Dendritic cell treated with granulocyte-macrophage colony-stimulating factor and Interleukin-4, amounts not matched to agents 40 ng/mL and 50 ng/mL, for 4 days (primary cell): ENCODE data around the gene INKA1.

Experiments used
- H3K27ac Mint-ChIP-seq: one replicate; pipeline ENCODE4 v1.8.0; 2022; ENCODE audit warnings: mild to moderate bottlenecking, mixed read lengths
- H3K27me3 Mint-ChIP-seq: one replicate; pipeline ENCODE4 v1.8.0; 2022; ENCODE audit warnings: mild to moderate bottlenecking, mixed read lengths
- H3K36me3 Mint-ChIP-seq: one replicate; pipeline ENCODE4 v1.8.0; 2022; ENCODE audit warnings: low read depth, mixed read lengths
- H3K4me1 Mint-ChIP-seq: one replicate; pipeline ENCODE4 v1.8.0; 2022; ENCODE audit warnings: low read depth, mixed read lengths
- H3K4me3 Mint-ChIP-seq: one replicate; pipeline ENCODE4 v1.8.0; 2022; ENCODE audit warnings: mild to moderate bottlenecking, moderate library complexity, mixed read lengths
- H3K9me3 Mint-ChIP-seq: one replicate; pipeline ENCODE4 v1.8.0; 2022; ENCODE audit warnings: mixed read lengths
- intact Hi-C: fragments of 100-400 bp; cut with micrococcal nuclease; formaldehyde crosslinking; loops from one replicate; pipeline ENCODE4 v1.15.0; 2022

Gene INKA1

GRCh38 chr3:49792371-49793150 lies 10.5 kb upstream of the INKA1 start:
- Mint-ChIP-seq H3K27ac (no peak overlapping the region), H3K36me3 (no peaks in the 10 kb centered on the region), H3K27me3 (peaks cover 4% of the 10 kb centered on the region), H3K4me3 (no peak overlapping the region), H3K9me3 (no peaks in the 10 kb centered on the region), H3K4me1 (peaks cover 7% of the 10 kb centered on the region)
- intact Hi-C loops: no loop called here

- intact Hi-C loops: no loop called here
Measured at GRCh38 chr3:49793486-49794085, 9.5 kb upstream of the INKA1 start.

GRCh38 chr3:49794431-49794830 lies 8.6 kb upstream of the INKA1 start:
- no peaks in the 10 kb centered on the region for H3K36me3 Mint-ChIP-seq
- no peak overlapping the region for H3K4me3 Mint-ChIP-seq
- peaks cover 5% of the 10 kb centered on the region for H3K27me3 Mint-ChIP-seq
- peaks cover 7% of the 10 kb centered on the region for H3K4me1 Mint-ChIP-seq
- intact Hi-C loops: no loop called here
- no peak overlapping the region for H3K27ac Mint-ChIP-seq
- H3K9me3 Mint-ChIP-seq: no peaks in the 10 kb centered on the region

More at GRCh38 chr3:49793486-49794085, 9.5 kb upstream of the INKA1 start:
- no peaks in the 10 kb centered on the region for H3K36me3 Mint-ChIP-seq
- no peak overlapping the region for H3K27ac Mint-ChIP-seq
- no peak overlapping the region for H3K4me3 Mint-ChIP-seq
- peaks cover 4% of the 10 kb centered on the region for H3K27me3 Mint-ChIP-seq
- H3K9me3 Mint-ChIP-seq: no peaks in the 10 kb centered on the region
- H3K4me1 Mint-ChIP-seq: peaks cover 7% of the 10 kb centered on the region

GRCh38 chr3:49794926-49795905 lies 7.8 kb upstream of the INKA1 start:
- H3K36me3 Mint-ChIP-seq: no peaks in the 10 kb centered on the region
- H3K4me1 Mint-ChIP-seq: peaks cover 7% of the 10 kb centered on the region
- no peaks in the 10 kb centered on the region for H3K9me3 Mint-ChIP-seq
- intact Hi-C loops: no loop called here
- H3K27me3 Mint-ChIP-seq: peaks cover 1% of the 10 kb centered on the region
- no peak overlapping the region for H3K4me3 Mint-ChIP-seq
- no peak overlapping the region for H3K27ac Mint-ChIP-seq

- intact Hi-C loops: no loop called here
- no peaks in the 10 kb centered on the region for H3K9me3 Mint-ChIP-seq
- H3K36me3 Mint-ChIP-seq: no peaks in the 10 kb centered on the region
- H3K27me3 Mint-ChIP-seq: peaks cover 22% of the 10 kb centered on the region
- no peak overlapping the region for H3K27ac Mint-ChIP-seq
- peaks cover 22% of the 10 kb centered on the region for H3K4me1 Mint-ChIP-seq
- no peak overlapping the region for H3K4me3 Mint-ChIP-seq
Measured at GRCh38 chr3:49799105-49799504, 4.0 kb upstream of the INKA1 start.

- peaks cover 23% of the 10 kb centered on the region for H3K27me3 Mint-ChIP-seq
- H3K4me1 Mint-ChIP-seq: peaks cover 28% of the 10 kb centered on the region
- no peaks in the 10 kb centered on the region for H3K36me3 Mint-ChIP-seq
- H3K27ac Mint-ChIP-seq: no peak within 1 kb of the TSS
- intact Hi-C loops: no loop called here
- H3K4me3 Mint-ChIP-seq: no peak within 1 kb of the TSS
- no peaks in the 10 kb centered on the region for H3K9me3 Mint-ChIP-seq
Measured at GRCh38 chr3:49799761-49800160, 3.3 kb upstream of the INKA1 start, which contains the start of gene CDHR4. Gene CDHR4 (minus strand): TSS chr3:49799873. CDS start chr3:49799812, 61 bp downstream.

GRCh38 chr3:49801160-49801559 lies 1.9 kb upstream of the INKA1 start:
- intact Hi-C loops: no loop called here
- no peak overlapping the region for H3K27ac Mint-ChIP-seq
- no peaks in the 10 kb centered on the region for H3K9me3 Mint-ChIP-seq
- H3K27me3 Mint-ChIP-seq: peaks cover 27% of the 10 kb centered on the region
- no peak overlapping the region for H3K4me3 Mint-ChIP-seq
- H3K36me3 Mint-ChIP-seq: peaks cover 9% of the 10 kb centered on the region
- peaks cover 42% of the 10 kb centered on the region for H3K4me1 Mint-ChIP-seq

- Mint-ChIP-seq H3K4me1 (peaks cover 58% of the 10 kb centered on the region), H3K9me3 (no peaks in the 10 kb centered on the region), H3K36me3 (peaks cover 16% of the 10 kb centered on the region), H3K4me3 (peak overlapping the region; percentile 84), H3K27ac (peak overlapping the region; percentile 80), H3K27me3 (peaks cover 27% of the 10 kb centered on the region)
- intact Hi-C loops: no loop called here
Measured at GRCh38 chr3:49803465-49804140, 542 bp downstream of the INKA1 start.

- H3K27me3 Mint-ChIP-seq: peaks cover 26% of the 10 kb centered on the region
- H3K4me3 Mint-ChIP-seq: peak overlapping the region; percentile 84
- no peaks in the 10 kb centered on the region for H3K9me3 Mint-ChIP-seq
- no peak overlapping the region for H3K27ac Mint-ChIP-seq
- H3K36me3 Mint-ChIP-seq: peaks cover 24% of the 10 kb centered on the region
- intact Hi-C loops: no loop called here
- H3K4me1 Mint-ChIP-seq: peaks cover 61% of the 10 kb centered on the region
Measured at GRCh38 chr3:49804141-49805041, 1.3 kb downstream of the INKA1 start.

- Mint-ChIP-seq H3K36me3 (peaks cover 34% of the 10 kb centered on the region), H3K9me3 (no peaks in the 10 kb centered on the region), H3K27me3 (peaks cover 26% of the 10 kb centered on the region), H3K4me3 (no peak overlapping the region), H3K4me1 (peaks cover 68% of the 10 kb centered on the region), H3K27ac (peak overlapping the region; percentile 18)
- intact Hi-C loops: no loop called here
Measured at GRCh38 chr3:49805367-49805782, 2.3 kb downstream of the INKA1 start.

- Mint-ChIP-seq H3K4me3 (no peak overlapping the region), H3K27ac (peak overlapping the region; percentile 18), H3K27me3 (peaks cover 24% of the 10 kb centered on the region), H3K4me1 (peaks cover 73% of the 10 kb centered on the region), H3K36me3 (peaks cover 41% of the 10 kb centered on the region), H3K9me3 (no peaks in the 10 kb centered on the region)
- intact Hi-C loops: no loop called here
Measured at GRCh38 chr3:49805897-49806701, 3.0 kb downstream of the INKA1 start.

GRCh38 chr3:49806850-49807249 lies 3.8 kb downstream of the INKA1 start:
- Mint-ChIP-seq H3K4me3 (no peak overlapping the region), H3K36me3 (peaks cover 49% of the 10 kb centered on the region), H3K27ac (no peak overlapping the region), H3K4me1 (peaks cover 78% of the 10 kb centered on the region), H3K27me3 (peaks cover 17% of the 10 kb centered on the region), H3K9me3 (no peaks in the 10 kb centered on the region)
- intact Hi-C loops: no loop called here
